Measurements from ENCODE around the gene LTBP3. TPM values are rescaled to one million over a fixed set of nuclear protein-coding genes. Genes with fewer than 3 reads are reported as not detected.
"Not testable (repeated sequence)": the region's sequence is repeated elsewhere in the genome, so short reads cannot be mapped to it uniquely, and the experiment has no call there.

The LTBP3 gene
- total and polyA plus RNA-seq, 11 donors: 26.3 to 125 (median 75.6) TPM

- Histone ChIP-seq H3K27ac (peak overlapping the region; percentile 69 to 97 (median 93)), H3K9me3 (no peaks in the 10 kb centered on the region), H3K4me1 (peaks cover 0 to 36% (median 20%) of the 10 kb centered on the region in 12 donors), H3K27me3 (no peaks in the 10 kb centered on the region), H3K4me3 (peak overlapping the region; percentile 82 to 100 (median 99)), H3K36me3 (peaks cover 0 to 48% (median 41%) of the 10 kb centered on the region in 9 donors)
- no peak for TF ChIP-seq POLR2A (IDR thresholded peaks at IDR 0.05)
- TF ChIP-seq CTCF (IDR thresholded peaks at IDR 0.05): no peak
- 43 to 48% (median 46%) methylated on average over 29 to 31 of the region's 31 CpGs for WGBS, 4 donors
- DNase-seq (no peak), ATAC-seq (no peak)
- intact Hi-C loops (cut with DNase I): loop anchor here in 1 of 10 donors (5.0 kb wide), 1 partner anchor 414 kb away; the partner anchor contains the start of gene TM7SF2
Observed at GRCh38 chr11:65525546-65526480, 32.3 kb downstream of the LTBP3 start.

GRCh38 chr11:65524741-65525545, 33.2 kb downstream of the LTBP3 start, which contains the start of gene SCYL1:
SCYL1 (plus strand) TSS chr11:65525083; CDS start chr11:65525154, 71 bp downstream.
- TF ChIP-seq CTCF (IDR thresholded peaks at IDR 0.05) (peak in 1 of 12 donors; percentile 4), POLR2A (IDR thresholded peaks at IDR 0.05) (peak; percentile 29 to 75)
- ATAC-seq (peak; percentile 65 to 94 (median 90)), DNase-seq (peak; percentile 83 to 93 (median 87))
- no peaks in the 10 kb centered on the region for H3K27me3 ChIP-seq
- peaks cover 0 to 36% (median 20%) of the 10 kb centered on the region in 12 donors for H3K4me1 ChIP-seq
- 1 to 3% (median 2%) methylated on average over 17 to 76 of the region's 82 CpGs for WGBS, 4 donors
- H3K4me3 ChIP-seq: peak within 1 kb of the TSS; percentile 82 to 100 (median 99)
- H3K36me3 ChIP-seq: peaks cover 0 to 39% (median 32%) of the 10 kb centered on the region in 9 donors
- H3K27ac ChIP-seq: peak within 1 kb of the TSS; percentile 69 to 97 (median 93)
- H3K9me3 ChIP-seq: no peaks in the 10 kb centered on the region
- intact Hi-C loops (cut with DNase I): loop anchor here in 2 of 10 donors (5.0 kb wide), 2 partner anchors 148 to 413 kb away; partner anchors contain the start of gene TM7SF2 (in 1 of the 2)

GRCh38 chr11:65524014-65524740, 34.0 kb downstream of the LTBP3 start:
- no peak for TF ChIP-seq POLR2A (IDR thresholded peaks at IDR 0.05)
- TF ChIP-seq CTCF (IDR thresholded peaks at IDR 0.05): no peak
- ATAC-seq (peak; percentile 5 to 35 (median 23)), DNase-seq (peak in 3 of 5 donors; percentile 57 to 70 (median 67))
- H3K9me3 ChIP-seq: no peaks in the 10 kb centered on the region
- H3K4me3 ChIP-seq: peak overlapping the region in 10 of 12 donors; percentile 27 to 85 (median 40)
- intact Hi-C loops (cut with DNase I): loop anchor here in 1 of 10 donors (5.0 kb wide), 1 partner anchor 147 kb away; no protein-coding TSS in a partner anchor
- H3K4me1 ChIP-seq: peaks cover 0 to 33% (median 20%) of the 10 kb centered on the region in 12 donors
- peak overlapping the region in 10 of 12 donors; percentile 19 to 94 (median 70) for H3K27ac ChIP-seq
- peaks cover 0 to 31% (median 25%) of the 10 kb centered on the region in 9 donors for H3K36me3 ChIP-seq
- WGBS, 4 donors: 33 to 40% (median 36%) methylated on average over 12 of the region's 12 CpGs
- no peaks in the 10 kb centered on the region for H3K27me3 ChIP-seq

GRCh38 chr11:65523631-65523968, 34.6 kb downstream of the LTBP3 start:
- not testable (repeated sequence) for ATAC-seq, H3K27me3 ChIP-seq, H3K9me3 ChIP-seq
- H3K4me3 ChIP-seq: peak overlapping the region in 1 of 12 donors; percentile 15
- H3K36me3 ChIP-seq: peaks cover 0 to 26% (median 23%) of the 10 kb centered on the region in 9 donors
- peak overlapping the region in 2 of 12 donors; percentile 68 to 75 for H3K27ac ChIP-seq
- 86 to 95% (median 91%) methylated on average over 7 of the region's 7 CpGs for WGBS, 4 donors
- peak in 1 of 5 donors; percentile 22 for DNase-seq
- intact Hi-C loops (cut with DNase I): loop anchor here in 1 of 10 donors (5.0 kb wide), 1 partner anchor 146 kb away; no protein-coding TSS in a partner anchor
- peaks cover 0 to 27% (median 20%) of the 10 kb centered on the region in 12 donors for H3K4me1 ChIP-seq

- H3K9me3 ChIP-seq, ATAC-seq, H3K27me3 ChIP-seq: not testable (repeated sequence)
- WGBS, 4 donors: 64 to 82% (median 77%) methylated on average over 18 of the region's 18 CpGs
- Histone ChIP-seq H3K36me3 (peaks cover 0 to 21% (median 17%) of the 10 kb centered on the region in 9 donors), H3K4me1 (peaks cover 0 to 26% (median 20%) of the 10 kb centered on the region in 12 donors), H3K4me3 (peak overlapping the region in 1 of 12 donors; percentile 15), H3K27ac (peak overlapping the region in 1 of 12 donors; percentile 75)
- DNase-seq: peak in 1 of 5 donors; percentile 20
- intact Hi-C loops (cut with DNase I): loop anchor here in 1 of 10 donors (5.0 kb wide), 1 partner anchor 146 kb away; no protein-coding TSS in a partner anchor
Observed at GRCh38 chr11:65522718-65523630, 35.2 kb downstream of the LTBP3 start.

Data from heart left ventricle (tissue), 16 donors.